Ovary (tissue), 9 donors: ENCODE data around the gene CIAPIN1. TPM values are rescaled to one million over a fixed set of nuclear protein-coding genes. Genes with fewer than 3 reads are reported as not detected.

Experiments used
- DNase-seq, 5 donors: peaks; one replicate each; pipeline ENCODE4 v3.0.0-alpha.2; 2019 to 2020
- H3K27ac ChIP-seq, 2 donors: fragments of 200-600 bp; one replicate each; pipeline versions ENCODE4 v1.5.1 to v1.8.0; 2019 to 2022
- H3K27me3 ChIP-seq: fragments of 200-600 bp; one replicate; pipeline ENCODE4 v1.8.0; 2022
- H3K36me3 ChIP-seq: fragments of 200-600 bp; sonication (generic); one replicate; pipeline ENCODE4 v1.5.1; 2019
- H3K4me1 ChIP-seq: one replicate; pipeline ENCODE4 v1.8.1; 2013; ENCODE audit warnings: mild to moderate bottlenecking, moderate library complexity; ENCODE audit not compliant: insufficient read depth
- H3K4me3 ChIP-seq: fragments of 200-600 bp; sonication (generic); one replicate; pipeline ENCODE4 v1.5.1; 2017
- H3K9me3 ChIP-seq, 2 donors: fragments of 200-600 bp in 1 of 2; sonication (generic) in 1 of 2; one replicate each; pipeline versions ENCODE4 v1.5.1 to v1.8.1; 2013 to 2019; ENCODE audit warnings: mild to moderate bottlenecking in 1 of 2, moderate library complexity in 1 of 2
- CTCF ChIP-seq, 3 donors: fragments of 450-650 bp in 2 of 3; fragments of 200-600 bp in 1 of 3; IDR thresholded peaks; one replicate each; pipeline versions ENCODE4 v1.5.1 to v1.8.0; 2016 to 2022; ENCODE audit warnings: antibody characterized with exemption in 3 of 3, mild to moderate bottlenecking in 1 of 3
- EP300 ChIP-seq: sonication (generic); formaldehyde crosslinking; IDR thresholded peaks from one replicate; pipeline ENCODE4 v1.6.1; 2017; ENCODE audit warnings: antibody characterized with exemption
- POLR2A ChIP-seq: fragments of 450-650 bp; IDR thresholded peaks from one replicate; pipeline ENCODE4 v1.6.1; 2017; ENCODE audit warnings: antibody characterized with exemption, mild to moderate bottlenecking, moderate library complexity
- WGBS, 3 donors: extraction: QIAGEN DNeasy Blood & Tissue Kit in 1 of 3; methylation state at CpG; one replicate each; pipeline versions ENCODE4 v1.1.5 to v1.1.7; 2013 to 2017; 5-methylcytosine and 5-hydroxymethylcytosine counted together
- intact Hi-C, 4 donors: fragments of 100-400 bp; cut with DNase I; formaldehyde crosslinking; loops; one replicate each; pipeline versions ENCODE4 v1.11.0 to v1.15.1; 2022 to 2023
- polyA plus RNA-seq, 2 donors: library from polyadenylated mRNA; stranded (reverse); fragments of 200-250 nt in 1 of 2; fragments of 350-450 nt in 1 of 2; fragmentation: Illumina TruSeq in 1 of 2; extraction: RNeasy Lipid Tissue Mini Kit (QIAGEN cat#74804) in 1 of 2; gene quantifications; one replicate each; pipeline ENCODE4 v1.2.3, GENCODE V29; 2013 to 2014
- total RNA-seq, 7 donors: library from RNA; depleted of rRNA in 2 of 7; stranded (reverse); fragments of >200 nt in 2 of 7; fragmentation: NEBNext Ultra II Directional in 3 of 7; extraction: Animal tissue kit (Norgen Biotek cat#: 25700) in 3 of 7; gene quantifications; one replicate each; pipeline versions ENCODE4 v1.1.0 to v1.2.4, GENCODE V29; 2016 to 2023
- donor health status: DM: no; HTN: no; CAD: no; lungs with moderate emphysema.
- donor health status: DM: no; HTN: no; CAD: no.
- donor health status: Bipolar disorder and iron deficiency.
- donor health status: DM: yes; HTN: yes; CAD: no.
- donor health status: DM: no; HTN: no; CAD: no.
- donor health status: DM: yes; HTN: yes; CAD: no.

CIAPIN1 gene
- total and polyA plus RNA-seq, 9 donors: 9.2 to 33.5 (median 20.8) TPM

GRCh38 chr16:57432505-57432904 is 14.7 kb downstream of the CIAPIN1 start:
- no peaks in the 10 kb centered on the region for H3K27me3 ChIP-seq
- 89 to 95% (median 92%) methylated on average over 2 of the region's 2 CpGs for WGBS, 3 donors
- H3K27ac ChIP-seq: no peak overlapping the region
- no peaks in the 10 kb centered on the region for H3K36me3 ChIP-seq
- DNase-seq: no peak
- no peaks in the 10 kb centered on the region for H3K9me3 ChIP-seq
- no peak for TF ChIP-seq CTCF (IDR thresholded peaks at IDR 0.05)
- TF ChIP-seq POLR2A: no peak
- no peak for TF ChIP-seq EP300
- H3K4me1 ChIP-seq: no peaks in the 10 kb centered on the region
- H3K4me3 ChIP-seq: no peak overlapping the region
- intact Hi-C loops: no loop called here

DNA sequence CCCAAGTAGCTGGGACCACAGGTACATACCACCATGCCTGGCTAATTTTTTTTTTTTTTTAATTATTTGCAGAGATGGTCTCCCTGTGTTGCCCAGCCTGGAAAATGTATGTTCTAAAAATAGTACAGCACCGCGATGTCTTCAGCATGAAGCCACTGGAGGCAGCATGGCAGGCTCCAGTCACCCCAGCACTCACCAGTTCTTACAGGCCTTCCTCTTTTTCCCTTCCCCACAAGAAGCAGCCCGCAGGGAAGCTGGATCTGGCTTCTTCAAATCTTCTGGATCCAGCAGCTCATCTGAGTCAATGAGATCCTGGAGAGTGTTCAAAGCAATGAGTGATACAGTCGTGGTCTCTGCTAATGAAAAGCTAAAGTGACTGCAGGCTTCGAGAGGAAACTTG is 16.2 kb downstream of the CIAPIN1 start:
- intact Hi-C loops: no loop called here
- DNase-seq: no peak
- TF ChIP-seq EP300 (no peak), CTCF (IDR thresholded peaks at IDR 0.05) (no peak), POLR2A (no peak)
- Histone ChIP-seq H3K27ac (no peak overlapping the region), H3K27me3 (no peaks in the 10 kb centered on the region), H3K4me1 (no peaks in the 10 kb centered on the region), H3K36me3 (no peaks in the 10 kb centered on the region), H3K4me3 (no peak overlapping the region), H3K9me3 (no peaks in the 10 kb centered on the region)
- WGBS, 3 donors: 85 to 89% (median 87%) methylated on average over 5 of the region's 5 CpGs

- intact Hi-C loops: no loop called here
- Histone ChIP-seq H3K27me3 (no peaks in the 10 kb centered on the region), H3K27ac (no peak overlapping the region), H3K9me3 (no peaks in the 10 kb centered on the region), H3K36me3 (no peaks in the 10 kb centered on the region), H3K4me1 (no peaks in the 10 kb centered on the region), H3K4me3 (no peak overlapping the region)
- no peak for TF ChIP-seq EP300
- no peak for TF ChIP-seq CTCF (IDR thresholded peaks at IDR 0.05)
- TF ChIP-seq POLR2A: no peak
- no peak for DNase-seq
Measured at GRCh38 chr16:57427824-57428223, 19.4 kb downstream of the CIAPIN1 start.

DNA sequence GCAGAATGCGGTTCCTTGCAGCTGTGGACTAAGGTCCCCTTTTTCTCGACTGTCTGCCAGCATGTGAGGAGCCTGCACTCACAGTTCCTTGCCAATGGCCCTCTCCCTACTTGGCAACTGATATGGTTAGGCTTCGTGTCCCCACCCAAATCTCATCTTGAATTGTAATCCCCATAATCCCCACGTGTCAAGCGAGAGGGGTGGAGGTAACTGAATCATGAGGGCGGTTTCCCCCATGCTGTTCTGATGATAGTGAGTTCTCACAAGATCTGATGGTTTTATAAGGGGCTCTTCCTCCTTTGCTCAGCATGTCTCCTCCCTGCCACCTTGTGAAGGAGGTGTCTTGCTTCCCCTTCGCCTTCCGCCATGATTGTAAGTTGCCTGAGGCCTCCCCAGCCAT is 19.9 kb downstream of the CIAPIN1 start:
- Histone ChIP-seq H3K27ac (no peak overlapping the region), H3K36me3 (no peaks in the 10 kb centered on the region), H3K4me1 (peaks cover 2% of the 10 kb centered on the region), H3K4me3 (no peak overlapping the region), H3K27me3 (no peaks in the 10 kb centered on the region), H3K9me3 (no peaks in the 10 kb centered on the region)
- WGBS, 3 donors: 78 to 90% (median 81%) methylated on average over 8 of the region's 8 CpGs
- DNase-seq: peak in 1 of 5 donors; percentile 3
- intact Hi-C loops: no loop called here
- TF ChIP-seq EP300: no peak

DNA sequence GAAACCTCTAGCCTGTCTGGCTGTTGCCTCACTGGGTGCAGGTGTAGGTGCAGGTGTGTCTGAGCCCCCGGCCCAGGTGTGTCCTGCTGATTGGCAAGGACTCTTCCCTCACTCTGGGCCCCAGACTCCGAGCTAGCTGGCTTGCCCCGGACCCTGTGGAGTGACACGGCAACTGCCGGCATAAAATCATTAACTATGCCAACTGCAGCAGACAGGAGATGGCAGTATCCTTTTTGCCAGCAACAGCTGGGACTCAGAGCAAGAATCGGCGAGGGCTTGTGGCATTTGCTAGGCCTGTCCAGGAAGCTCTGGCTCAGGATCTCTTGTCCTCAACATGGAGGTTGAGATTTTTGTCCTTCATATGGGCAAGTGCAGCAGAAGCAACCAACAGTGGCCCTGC is 20.8 kb downstream of the CIAPIN1 start:
- no peaks in the 10 kb centered on the region for H3K27me3 ChIP-seq
- 79 to 89% (median 85%) methylated on average over 4 to 7 of the region's 7 CpGs for WGBS, 3 donors
- no peaks in the 10 kb centered on the region for H3K36me3 ChIP-seq
- H3K9me3 ChIP-seq: no peaks in the 10 kb centered on the region
- TF ChIP-seq CTCF (IDR thresholded peaks at IDR 0.05) (no peak), POLR2A (no peak), EP300 (no peak)
- no peak for DNase-seq
- H3K4me3 ChIP-seq: no peak overlapping the region
- peaks cover 4% of the 10 kb centered on the region for H3K4me1 ChIP-seq
- no peak overlapping the region for H3K27ac ChIP-seq
- intact Hi-C loops: no loop called here
